GM12801 (cell line): ENCODE measurements around the gene PLCB2.

Source experiments
- CTCF ChIP-seq: IDR thresholded peaks from one replicate; pipeline ENCODE4 v1.5.1; 2011; ENCODE audit warnings: control low read depth; ENCODE audit not compliant: insufficient read length; ENCODE audit errors: extremely low read depth

PLCB2 gene

GRCh38 chr15:40275523-40275922 is 32.2 kb downstream of the PLCB2 start:
- TF ChIP-seq CTCF = no peak

- peak; percentile 100 for TF ChIP-seq CTCF
Observed at GRCh38 chr15:40274350-40275274, 33.1 kb downstream of the PLCB2 start.

GRCh38 chr15:40273428-40273827 is 34.3 kb downstream of the PLCB2 start:
- TF ChIP-seq CTCF = no peak

GRCh38 chr15:40272485-40273056 is 35.2 kb downstream of the PLCB2 start:
- no peak for TF ChIP-seq CTCF

- no peak for TF ChIP-seq CTCF
Observed at GRCh38 chr15:40271685-40272484, 35.9 kb downstream of the PLCB2 start.

GRCh38 chr15:40270246-40270995 is 37.3 kb downstream of the PLCB2 start:
- TF ChIP-seq CTCF = no peak
